ENCODE data around the gene OXGR1.

- TF ChIP-seq CTCF (conservative IDR thresholded peaks at IDR 0.05 in 1 of 2, IDR thresholded peaks at IDR 0.05 in 1 of 2; ENCODE audit: extremely low read depth in 1 of 2, insufficient read depth in 1 of 2, low read depth in 1 of 2, low read length in 2 of 2) (no peak), EZH2 (IDR thresholded peaks at IDR 0.05; ENCODE audit: borderline replicate concordance, low read length) (no peak)
Observed at GRCh38 chr13:96960379-96960778, 33.9 kb downstream of the OXGR1 start.

Data from mammary epithelial cell (primary cell).